Measurements from ENCODE around the gene NME3.
"Not testable (repeated sequence)": the region's sequence is repeated elsewhere in the genome, so short reads cannot be mapped to it uniquely, and the experiment has no call there.

NME3 gene

GRCh38 chr16:1754204-1754603 lies 17.1 kb downstream of the NME3 start:
- DNase-seq (ENCODE audit: extremely low read depth in 1 of 2, low read depth in 1 of 2), result no peak

- DNase-seq (ENCODE audit: extremely low read depth in 1 of 2, low read depth in 1 of 2), result no peak
These were observed 18.5 kb downstream of the NME3 start for GRCh38 chr16:1752853-1753252.

GRCh38 chr16:1751946-1752345 lies 19.4 kb downstream of the NME3 start:
- no peak for DNase-seq (ENCODE audit: extremely low read depth in 1 of 2, low read depth in 1 of 2)

GRCh38 chr16:1749152-1750117 lies 21.9 kb downstream of the NME3 start:
- DNase-seq (ENCODE audit: extremely low read depth in 1 of 2, low read depth in 1 of 2), result no peak

GRCh38 chr16:1747934-1748333 lies 23.4 kb downstream of the NME3 start:
- no peak for DNase-seq (ENCODE audit: extremely low read depth in 1 of 2, low read depth in 1 of 2)

- no peak for DNase-seq (ENCODE audit: extremely low read depth in 1 of 2, low read depth in 1 of 2)
These were observed 24.6 kb downstream of the NME3 start for GRCh38 chr16:1746693-1747195.

- no peak for DNase-seq (ENCODE audit: extremely low read depth in 1 of 2, low read depth in 1 of 2)
These were observed 25.2 kb downstream of the NME3 start for GRCh38 chr16:1745900-1746692.

- DNase-seq (ENCODE audit: extremely low read depth in 1 of 2, low read depth in 1 of 2), result no peak
These were observed 26.0 kb downstream of the NME3 start for GRCh38 chr16:1745181-1745899.

- no peak for DNase-seq (ENCODE audit: extremely low read depth in 1 of 2, low read depth in 1 of 2)
These were observed 27.0 kb downstream of the NME3 start for GRCh38 chr16:1744338-1744840.

GRCh38 chr16:1743376-1744337 lies 27.7 kb downstream of the NME3 start:
- DNase-seq (ENCODE audit: extremely low read depth in 1 of 2, low read depth in 1 of 2), result no peak

GRCh38 chr16:1741553-1742165 lies 29.7 kb downstream of the NME3 start:
- DNase-seq (ENCODE audit: extremely low read depth in 1 of 2, low read depth in 1 of 2), result no peak

- DNase-seq (ENCODE audit: extremely low read depth in 1 of 2, low read depth in 1 of 2), result no peak
These were observed 30.4 kb downstream of the NME3 start for GRCh38 chr16:1740781-1741490.

GRCh38 chr16:1740234-1740633 lies 31.1 kb downstream of the NME3 start:
- DNase-seq (ENCODE audit: extremely low read depth in 1 of 2, low read depth in 1 of 2), result no peak

GRCh38 chr16:1734816-1735215 lies 36.5 kb downstream of the NME3 start:
- DNase-seq (ENCODE audit: extremely low read depth in 1 of 2, low read depth in 1 of 2), result no peak

GRCh38 chr16:1734123-1734522 lies 37.2 kb downstream of the NME3 start:
- no peak for DNase-seq (ENCODE audit: extremely low read depth in 1 of 2, low read depth in 1 of 2)

GRCh38 chr16:1732551-1732987 lies 38.8 kb downstream of the NME3 start:
- DNase-seq (ENCODE audit: extremely low read depth in 1 of 2, low read depth in 1 of 2), result not testable (repeated sequence)

- DNase-seq (ENCODE audit: extremely low read depth in 1 of 2, low read depth in 1 of 2), result no peak
These were observed 39.3 kb downstream of the NME3 start for GRCh38 chr16:1732071-1732470.

- DNase-seq (ENCODE audit: extremely low read depth in 1 of 2, low read depth in 1 of 2), result no peak
These were observed 39.7 kb downstream of the NME3 start for GRCh38 chr16:1731603-1732002.

GRCh38 chr16:1731073-1731472 lies 40.3 kb downstream of the NME3 start:
- DNase-seq (ENCODE audit: extremely low read depth in 1 of 2, low read depth in 1 of 2), result no peak

All from stimulated activated CD8-positive, alpha-beta memory T cell treated with anti-CD3 and anti-CD28 coated beads, Interleukin-7, amount 100 ng/mL, for 48 hours (primary cell).